GM12892 (cell line): ENCODE measurements around the gene SEPTIN3.

Source experiments
- DNase-seq: peaks from one replicate; pipeline ENCODE4 v3.0.0; 2011; ENCODE audit not compliant: insufficient read length
- FAIRE-seq: peaks from 2 replicates; lab custom pipeline; 2011; peaks lifted over from hg19 to GRCh38; lab: Jason Lieb, UNC
- POLR2A ChIP-seq: IDR thresholded peaks from 2 replicates; pipeline ENCODE4 v1.6.1; 2011; ENCODE audit warnings: low read depth, low read length, control low read depth
- POLR2AphosphoS5 ChIP-seq: IDR thresholded peaks from 2 replicates; pipeline ENCODE4 v1.6.1; 2011; ENCODE audit warnings: low read depth, low read length, control low read depth
- TAF1 ChIP-seq: IDR thresholded peaks from 2 replicates; pipeline ENCODE4 v1.6.1; 2011; ENCODE audit warnings: low read depth, mild to moderate bottlenecking, control low read depth, low read length, borderline replicate concordance

Gene SEPTIN3

GRCh38 chr22:41966225-41966606 is 3.0 kb upstream of the SEPTIN3 start:
- DNase-seq (no peak), FAIRE-seq (no peak)
- TF ChIP-seq POLR2A (no peak), TAF1 (no peak), POLR2AphosphoS5 (no peak)

- DNase-seq (no peak), FAIRE-seq (peak; percentile 91)
- TF ChIP-seq TAF1 (no peak), POLR2AphosphoS5 (no peak), POLR2A (no peak)
Observed at GRCh38 chr22:41966607-41967240, 2.5 kb upstream of the SEPTIN3 start.

GRCh38 chr22:41968601-41969000 is 642 bp upstream of the SEPTIN3 start:
- FAIRE-seq (no peak), DNase-seq (no peak)
- TF ChIP-seq TAF1 = no peak
- no peak for TF ChIP-seq POLR2AphosphoS5
- TF ChIP-seq POLR2A = no peak

DNA sequence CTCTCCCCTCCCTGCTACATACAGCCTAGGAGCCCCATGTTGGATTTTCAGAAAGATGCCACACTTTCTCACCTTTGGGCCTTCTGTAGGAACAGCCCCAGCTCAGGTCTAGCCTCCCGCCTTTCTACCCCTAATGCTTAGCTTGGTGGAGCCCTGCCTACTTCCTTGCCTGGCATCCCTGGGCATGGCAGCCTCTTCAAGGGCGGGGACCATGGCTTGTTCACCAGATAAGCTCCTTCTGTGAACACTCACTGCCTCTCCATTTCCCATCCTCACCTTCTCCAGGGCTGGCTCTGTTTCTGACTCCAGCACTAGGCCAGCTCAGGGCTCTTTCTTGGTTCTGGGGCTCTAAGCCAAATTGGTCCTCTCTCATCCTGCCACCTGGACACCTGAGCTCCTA is 1.4 kb downstream of the SEPTIN3 start:
- TF ChIP-seq TAF1 (no peak), POLR2AphosphoS5 (no peak)
- no peak for DNase-seq
- no peak for FAIRE-seq

GRCh38 chr22:41971431-41971830 is 2.2 kb downstream of the SEPTIN3 start:
- no peak for FAIRE-seq
- TF ChIP-seq TAF1 (no peak), POLR2AphosphoS5 (no peak), POLR2A (no peak)
- DNase-seq = no peak

- DNase-seq = no peak
- no peak for TF ChIP-seq POLR2A
- no peak for TF ChIP-seq POLR2AphosphoS5
- TF ChIP-seq TAF1 = no peak
- peak; percentile 17 for FAIRE-seq
Observed at GRCh38 chr22:41974691-41975290, 5.5 kb downstream of the SEPTIN3 start.

GRCh38 chr22:41975299-41976069 is 6.2 kb downstream of the SEPTIN3 start:
- FAIRE-seq (peak; percentile 67), DNase-seq (no peak)
- TF ChIP-seq POLR2AphosphoS5 (no peak), POLR2A (no peak), TAF1 (no peak)

- peak; percentile 58 for DNase-seq
- no peak for FAIRE-seq
- TF ChIP-seq POLR2AphosphoS5 = no peak
- TF ChIP-seq POLR2A = no peak
- TF ChIP-seq TAF1 = no peak
Observed at GRCh38 chr22:41976070-41976901, 7.0 kb downstream of the SEPTIN3 start.

DNA sequence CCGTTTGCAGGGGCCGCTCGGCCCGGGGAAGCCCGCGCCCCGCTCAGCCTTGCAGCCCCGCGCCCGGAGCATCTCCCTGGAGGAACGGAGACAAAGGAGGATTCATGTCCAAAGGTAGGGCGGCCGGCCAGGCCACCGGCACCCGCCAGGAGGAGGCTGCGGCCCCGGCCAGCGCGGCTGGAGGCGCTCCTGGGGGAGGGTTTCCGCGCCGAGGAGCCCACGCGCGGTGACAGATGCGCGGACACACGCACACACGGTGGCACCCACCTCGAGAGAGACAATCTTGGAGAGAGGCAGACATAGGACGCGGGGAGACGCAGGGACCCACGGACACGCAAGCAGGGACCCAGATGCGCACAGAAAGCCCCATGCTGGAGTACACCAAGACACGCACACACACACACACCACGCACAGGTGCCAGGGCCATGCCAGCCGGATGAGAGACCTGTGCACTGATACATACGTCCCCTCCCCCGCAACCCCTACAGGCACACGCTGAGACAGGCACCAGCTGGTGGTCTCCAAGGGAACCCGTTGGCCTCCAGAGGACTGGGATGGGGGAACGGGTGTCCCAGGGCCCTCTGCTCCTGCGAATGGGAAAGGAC is 7.8 kb downstream of the SEPTIN3 start:
- no peak for DNase-seq
- TF ChIP-seq TAF1 = no peak
- no peak for TF ChIP-seq POLR2AphosphoS5
- no peak for TF ChIP-seq POLR2A
- FAIRE-seq = no peak

GRCh38 chr22:41978732-41979131 is 9.5 kb downstream of the SEPTIN3 start:
- no peak for FAIRE-seq
- no peak for TF ChIP-seq POLR2A
- TF ChIP-seq TAF1 = no peak
- TF ChIP-seq POLR2AphosphoS5 = no peak

More at GRCh38 chr22:41978732-41979131, 9.5 kb downstream of the SEPTIN3 start:
- DNase-seq = no peak
